DOHH2 (cell line): ENCODE measurements around the gene PRPF4.

Experiments
- H3F3A ChIP-seq: fragments of 200-600 bp; sonication (generic), shearing (Covaris generic); 2 replicates; pipeline ENCODE4 v1.6.0; 2016; ENCODE audit warnings: antibody characterized with exemption, mild to moderate bottlenecking; ENCODE audit not compliant: control insufficient read depth, insufficient read depth
- H3K27ac ChIP-seq: fragments of 200-600 bp; sonication (generic); 2 replicates; pipeline ENCODE4 v1.5.1; 2014; ENCODE audit warnings: low read depth, mild to moderate bottlenecking, low read length, moderate library complexity
- H3K27me3 ChIP-seq: fragments of 200-600 bp; sonication (generic); 2 replicates; pipeline ENCODE4 v1.6.1; 2014; ENCODE audit warnings: mild to moderate bottlenecking, low read length, mixed read lengths; ENCODE audit not compliant: control insufficient read depth
- H3K36me3 ChIP-seq: fragments of 200-600 bp; sonication (generic); 2 replicates; pipeline ENCODE4 v1.6.1; 2014; ENCODE audit warnings: mild to moderate bottlenecking, low read length, moderate library complexity, mixed read lengths; ENCODE audit not compliant: control insufficient read depth
- H3K4me1 ChIP-seq: fragments of 200-600 bp; sonication (generic); 2 replicates; pipeline ENCODE4 v1.6.1; 2014; ENCODE audit warnings: mild to moderate bottlenecking, low read length, mixed read lengths; ENCODE audit not compliant: control insufficient read depth
- H3K4me2 ChIP-seq: fragments of 200-600 bp; sonication (generic); 2 replicates; pipeline ENCODE4 v1.6.0; 2014; ENCODE audit warnings: mild to moderate bottlenecking, low read length, moderate library complexity
- H3K4me3 ChIP-seq: fragments of 200-600 bp; sonication (generic); 2 replicates; pipeline ENCODE4 v1.5.1; 2014; ENCODE audit warnings: mild to moderate bottlenecking, low read length, mixed read lengths
- H3K79me2 ChIP-seq: fragments of 200-600 bp; sonication (generic); 2 replicates; pipeline ENCODE4 v1.6.1; 2014; ENCODE audit warnings: mild to moderate bottlenecking, low read length, mixed read lengths; ENCODE audit not compliant: control insufficient read depth
- H3K9me2 ChIP-seq: fragments of 200-600 bp; sonication (generic); replicated peaks from 2 replicates; pipeline ENCODE4 v1.6.1; 2014; ENCODE audit warnings: mild to moderate bottlenecking, low read length, mixed read lengths; ENCODE audit not compliant: control insufficient read depth
- H3K9me3 ChIP-seq: fragments of 200-600 bp; sonication (generic); 2 replicates; pipeline ENCODE4 v1.6.1; 2014; ENCODE audit warnings: antibody characterized with exemption, low read length, mixed read lengths; ENCODE audit not compliant: control insufficient read depth, insufficient read depth
- H4K20me1 ChIP-seq: fragments of 200-600 bp; sonication (generic); 2 replicates; pipeline ENCODE4 v1.6.0; 2014; ENCODE audit warnings: low read depth, mild to moderate bottlenecking, antibody characterized with exemption, low read length, moderate library complexity; ENCODE audit not compliant: control insufficient read depth, insufficient read depth
- CTCF ChIP-seq: fragments of 200-600 bp; sonication (generic); IDR thresholded peaks from one replicate; pipeline ENCODE4 v1.5.1; 2014; ENCODE audit warnings: antibody characterized with exemption, mild to moderate bottlenecking, low read depth, low read length; ENCODE audit not compliant: poor library complexity, severe bottlenecking
- EZH2phosphoT487 ChIP-seq: fragments of 200-600 bp; sonication (generic); IDR thresholded peaks from 2 replicates; pipeline ENCODE4 v1.6.1; 2017; ENCODE audit warnings: borderline replicate concordance, mild to moderate bottlenecking, antibody characterized with exemption, low read length, moderate library complexity, mixed read lengths

Gene PRPF4

GRCh38 chr9:113311961-113312360 lies 36.5 kb downstream of the PRPF4 start:
- Histone ChIP-seq H3F3A (no peaks in the 10 kb centered on the region), H3K27ac (no peak overlapping the region), H3K36me3 (no peaks in the 10 kb centered on the region), H3K9me2 (no peaks in the 10 kb centered on the region), H3K9me3 (no peaks in the 10 kb centered on the region), H3K4me1 (no peaks in the 10 kb centered on the region), H3K27me3 (peaks cover 6% of the 10 kb centered on the region; the same call in 1 of the 2 replicates), H3K4me3 (no peak overlapping the region), H3K4me2 (no peak overlapping the region), H3K79me2 (no peaks in the 10 kb centered on the region), H4K20me1 (no peaks in the 10 kb centered on the region)
- TF ChIP-seq EZH2phosphoT487 (no peak), CTCF (no peak)

GRCh38 chr9:113313261-113313660 lies 37.8 kb downstream of the PRPF4 start:
- H3K27ac ChIP-seq: no peak overlapping the region
- no peak overlapping the region for H3K4me3 ChIP-seq
- H3K27me3 ChIP-seq: peaks cover 10% of the 10 kb centered on the region; the same call in 1 of the 2 replicates
- no peaks in the 10 kb centered on the region for H3K79me2 ChIP-seq
- no peaks in the 10 kb centered on the region for H3K9me3 ChIP-seq
- no peaks in the 10 kb centered on the region for H4K20me1 ChIP-seq
- H3K36me3 ChIP-seq: no peaks in the 10 kb centered on the region
- TF ChIP-seq CTCF: no peak
- no peak for TF ChIP-seq EZH2phosphoT487
- H3K9me2 ChIP-seq: no peaks in the 10 kb centered on the region
- no peaks in the 10 kb centered on the region for H3K4me1 ChIP-seq
- no peak overlapping the region for H3K4me2 ChIP-seq
- no peaks in the 10 kb centered on the region for H3F3A ChIP-seq

GRCh38 chr9:113315231-113315630 lies 39.8 kb downstream of the PRPF4 start:
- Histone ChIP-seq H3K79me2 (no peaks in the 10 kb centered on the region), H3F3A (no peaks in the 10 kb centered on the region), H3K27ac (no peak overlapping the region), H3K4me3 (no peak overlapping the region), H4K20me1 (no peaks in the 10 kb centered on the region), H3K9me3 (no peaks in the 10 kb centered on the region), H3K36me3 (no peaks in the 10 kb centered on the region), H3K4me2 (no peak overlapping the region), H3K9me2 (no peaks in the 10 kb centered on the region), H3K27me3 (peaks cover 17% of the 10 kb centered on the region), H3K4me1 (no peaks in the 10 kb centered on the region)
- TF ChIP-seq CTCF (no peak), EZH2phosphoT487 (no peak)

- Histone ChIP-seq H3K9me2 (no peaks in the 10 kb centered on the region), H3K9me3 (no peaks in the 10 kb centered on the region), H3K79me2 (no peaks in the 10 kb centered on the region), H3K4me3 (no peak overlapping the region), H3F3A (no peaks in the 10 kb centered on the region), H4K20me1 (no peaks in the 10 kb centered on the region), H3K27ac (no peak overlapping the region), H3K36me3 (no peaks in the 10 kb centered on the region), H3K4me2 (no peak overlapping the region), H3K4me1 (no peaks in the 10 kb centered on the region), H3K27me3 (peaks cover 17% of the 10 kb centered on the region)
- no peak for TF ChIP-seq CTCF
- no peak for TF ChIP-seq EZH2phosphoT487
Measured at GRCh38 chr9:113316030-113316429, 40.6 kb downstream of the PRPF4 start.
